Measurements from ENCODE around the gene GYPE.
"Not testable (repeated sequence)": the region's sequence is repeated elsewhere in the genome, so short reads cannot be mapped to it uniquely, and the experiment has no call there.

GRCh38 chr4:143829239-143829620, 76.1 kb downstream of the GYPE start:
- not testable (repeated sequence) for TF ChIP-seq CTCF (conservative IDR thresholded peaks at IDR 0.05 in 1 of 2, IDR thresholded peaks at IDR 0.05 in 1 of 2; ENCODE audit: extremely low read depth in 1 of 2, insufficient read depth in 1 of 2, low read depth in 1 of 2, low read length in 2 of 2); EZH2 (IDR thresholded peaks at IDR 0.05; ENCODE audit: borderline replicate concordance, low read length)

Measured in mammary epithelial cell (primary cell).